ENCODE measurements around the gene ANKAR. TPM values are rescaled to one million over a fixed set of nuclear protein-coding genes. Genes with fewer than 3 reads are reported as not detected.

Gene ANKAR, protein sequence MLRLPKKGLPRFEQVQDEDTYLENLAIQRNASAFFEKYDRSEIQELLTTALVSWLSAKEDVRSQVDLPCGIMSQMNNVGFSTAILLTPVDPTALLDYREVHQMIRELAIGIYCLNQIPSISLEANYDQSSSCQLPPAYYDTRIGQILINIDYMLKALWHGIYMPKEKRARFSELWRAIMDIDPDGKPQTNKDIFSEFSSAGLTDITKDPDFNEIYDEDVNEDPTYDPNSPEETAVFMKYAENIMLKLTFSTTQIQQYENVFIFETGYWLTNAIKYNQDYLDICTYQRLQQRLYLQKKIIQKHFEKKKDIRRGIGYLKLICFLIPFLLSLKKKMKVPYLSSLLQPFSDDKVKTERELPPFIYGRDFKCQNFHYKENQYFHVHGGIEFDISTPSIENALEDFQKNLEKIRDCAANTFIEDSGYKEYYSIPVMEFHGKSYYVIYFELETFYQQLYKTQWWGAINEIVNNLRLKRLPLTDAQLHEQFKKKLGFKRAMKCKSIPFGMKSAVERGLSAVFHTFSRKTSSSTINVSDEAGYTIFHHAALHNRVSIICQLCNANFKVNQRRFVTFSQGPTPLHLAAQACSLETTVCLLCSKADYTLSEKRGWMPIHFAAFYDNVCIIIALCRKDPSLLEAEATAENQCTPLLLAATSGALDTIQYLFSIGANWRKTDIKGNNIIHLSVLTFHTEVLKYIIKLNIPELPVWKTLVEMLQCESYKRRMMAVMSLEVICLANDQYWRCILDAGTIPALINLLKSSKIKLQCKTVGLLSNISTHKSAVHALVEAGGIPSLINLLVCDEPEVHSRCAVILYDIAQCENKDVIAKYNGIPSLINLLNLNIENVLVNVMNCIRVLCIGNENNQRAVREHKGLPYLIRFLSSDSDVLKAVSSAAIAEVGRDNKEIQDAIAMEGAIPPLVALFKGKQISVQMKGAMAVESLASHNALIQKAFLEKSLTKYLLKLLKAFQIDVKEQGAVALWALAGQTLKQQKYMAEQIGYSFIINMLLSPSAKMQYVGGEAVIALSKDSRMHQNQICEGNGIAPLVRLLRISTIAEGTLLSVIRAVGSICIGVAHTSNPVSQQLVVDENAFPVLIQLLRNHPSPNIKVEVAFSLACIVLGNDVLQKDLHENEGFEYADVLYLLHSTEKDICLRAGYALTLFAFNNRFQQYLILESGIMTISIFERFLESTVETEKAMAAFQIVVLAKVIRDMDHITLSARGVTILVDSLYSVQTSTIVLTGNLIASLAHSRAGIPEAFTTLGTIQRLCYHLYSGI (N-terminal part only)
- total RNA-seq (2014; rRNA removed) (3.5 and 6.6 TPM in 2 replicates), Bru-seq, nascent RNA (percentile 54 among the genes with signal in this experiment), BruChase-seq, experiment 1, labeled RNA remaining after a 6-hour chase (percentile 44 among the genes with signal in this experiment), BruChase-seq, experiment 2, labeled RNA remaining after a 2-hour chase (percentile 54 among the genes with signal in this experiment)
- long read RNA-seq, partial matches to known transcripts, result 0 of 4 reads
- long read RNA-seq, other reads (novel, unspliced or antisense), result 4 of 4 reads

DNA sequence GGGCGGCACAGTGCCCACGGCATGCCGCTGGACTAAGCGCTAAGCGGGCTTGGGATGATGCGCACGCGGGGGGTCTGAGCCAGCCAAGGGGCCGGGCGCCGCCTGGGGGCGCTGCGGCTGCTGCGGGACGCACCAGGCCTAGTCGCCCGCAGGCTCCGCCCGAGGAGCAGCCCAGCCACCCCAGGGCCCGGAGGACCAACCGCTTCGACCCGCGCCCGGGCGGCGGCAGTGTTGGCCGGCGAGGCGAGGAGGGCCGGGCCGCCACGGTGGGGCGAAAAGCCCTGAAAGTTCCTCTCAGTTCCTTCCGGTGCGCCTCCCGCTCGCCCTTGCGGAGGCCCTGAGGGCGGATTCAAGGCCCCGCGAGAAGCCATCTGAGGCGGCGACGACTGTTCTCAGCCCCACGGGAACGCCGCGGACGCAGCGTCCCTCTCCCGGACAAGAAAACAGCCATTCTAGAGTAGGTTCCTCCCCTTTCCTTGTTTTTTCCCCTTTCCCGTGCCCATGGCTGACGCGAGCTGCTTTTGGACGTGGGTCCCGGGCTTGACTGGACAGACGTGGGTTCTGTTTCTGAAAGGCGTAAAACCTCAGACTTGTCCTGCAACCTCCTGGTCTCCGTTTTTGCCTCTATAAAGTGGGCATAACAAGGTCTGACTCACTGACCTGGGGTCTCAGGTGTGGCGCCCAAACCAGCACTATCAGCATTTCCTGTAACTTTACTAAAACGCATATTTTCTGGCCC, at the start of gene ANKAR:
Gene ANKAR (plus strand): TSS at position 297 of the 739 bp plus-strand sequence. CDS start 1,821 bp downstream, outside the sequence.
- intact Hi-C loops (cut with micrococcal nuclease), result loop anchor here (1.0 kb wide), 2 partner anchors 13 to 24 kb away; partner anchors contain the start of gene ASNSD1
- Histone ChIP-seq H3K4me1 (ENCODE audit: insufficient read depth, low read length) (peaks cover 12% of the 10 kb centered on the region; the same call in 1 of the 2 replicates), H3K9me2 (replicated peaks; ENCODE audit: low read length) (no peaks in the 10 kb centered on the region), H3K27me3 (ENCODE audit: low read length) (no peaks in the 10 kb centered on the region), H3K9me3 (ENCODE audit: low read length) (no peaks in the 10 kb centered on the region), H3K79me2 (ENCODE audit: low read length) (no peaks in the 10 kb centered on the region), H3K27ac (ENCODE audit: low read length) (peak within 1 kb of the TSS; percentile 50), H2AFZ (ENCODE audit: low read length) (peak within 1 kb of the TSS; percentile 99), H3K9ac (ENCODE audit: low read length) (peak within 1 kb of the TSS; percentile 85), H3K36me3 (ENCODE audit: low read depth, low read length) (peaks cover 4% of the 10 kb centered on the region; the same call in 1 of the 2 replicates), H3F3A (ENCODE audit: low read length, unreplicated experiment) (no peaks in the 10 kb centered on the region), H4K20me1 (ENCODE audit: low read length) (no peaks in the 10 kb centered on the region), H3K4me2 (ENCODE audit: low read length) (peak within 1 kb of the TSS; percentile 91), H3K4me3 (ENCODE audit: low read length) (peak within 1 kb of the TSS; percentile 73)
- CTCF ChIA-PET, result interaction anchor here (1.2 kb wide), 1 partner anchor 14 kb away, joined by 3 read pairs; no protein-coding TSS in a partner anchor
- POLR2A ChIA-PET (ENCODE audit: unreplicated experiment), result no interaction called here
- TF ChIP-seq CTCF (conservative IDR thresholded peaks at IDR 0.05; ENCODE audit: low read depth, low read length) (peak; percentile 85), EZH2 (IDR thresholded peaks at IDR 0.05; ENCODE audit: low read length, unreplicated experiment) (no peak), EZH2phosphoT487 (IDR thresholded peaks at IDR 0.05; ENCODE audit: borderline replicate concordance, low read length) (no peak)
- DNase-seq (peak; percentile 87), ATAC-seq (peak; percentile 94)
- BruUV-seq (replicated peaks), result TSS peak; percentile 55

GRCh38 chr2:189625636-189626035, 48.8 kb upstream of the ANKAR start:
- H3K9ac ChIP-seq (ENCODE audit: low read length), result no peak overlapping the region
- TF ChIP-seq CTCF (conservative IDR thresholded peaks at IDR 0.05; ENCODE audit: low read depth, low read length) (no peak), EZH2 (IDR thresholded peaks at IDR 0.05; ENCODE audit: low read length, unreplicated experiment) (no peak), EZH2phosphoT487 (IDR thresholded peaks at IDR 0.05; ENCODE audit: borderline replicate concordance, low read length) (no peak)
- no peak overlapping the region for H2AFZ ChIP-seq (ENCODE audit: low read length)
- intact Hi-C loops (cut with micrococcal nuclease), result loop anchor here (5.0 kb wide), 1 partner anchor 68 kb away; no protein-coding TSS in a partner anchor
- H4K20me1 ChIP-seq (ENCODE audit: low read length), result no peaks in the 10 kb centered on the region
- BruUV-seq (replicated peaks), result no TSS peak
- ChIA-PET CTCF (no interaction called here), POLR2A (ENCODE audit: unreplicated experiment) (no interaction called here)
- H3K4me1 ChIP-seq (ENCODE audit: insufficient read depth, low read length), result peaks cover 14% of the 10 kb centered on the region
- no peak overlapping the region for H3K4me2 ChIP-seq (ENCODE audit: low read length)
- H3K9me3 ChIP-seq (ENCODE audit: low read length), result no peaks in the 10 kb centered on the region
- no peak for DNase-seq
- ATAC-seq, result no peak
- no peaks in the 10 kb centered on the region for H3F3A ChIP-seq (ENCODE audit: low read length, unreplicated experiment)
- no peaks in the 10 kb centered on the region for H3K27me3 ChIP-seq (ENCODE audit: low read length)
- H3K36me3 ChIP-seq (ENCODE audit: low read depth, low read length), result no peaks in the 10 kb centered on the region
- no peaks in the 10 kb centered on the region for H3K9me2 ChIP-seq (replicated peaks; ENCODE audit: low read length)
- no peak overlapping the region for H3K4me3 ChIP-seq (ENCODE audit: low read length)
- no peaks in the 10 kb centered on the region for H3K79me2 ChIP-seq (ENCODE audit: low read length)
- H3K27ac ChIP-seq (ENCODE audit: low read length), result no peak overlapping the region
